Keratinocyte (primary cell): ENCODE results near the gene LDB1.

Experiments
- EZH2 ChIP-seq: IDR thresholded peaks from one replicate; pipeline ENCODE4 v1.6.1; 2012; ENCODE audit warnings: inconsistent platforms, mild to moderate bottlenecking, low read length, moderate library complexity
- TF ChIP-seq, protein P1 (sequence below), 3 experiments: IDR thresholded peaks in 1 of 3; conservative IDR thresholded peaks in 1 of 3; optimal IDR thresholded peaks in 1 of 3; 2 replicates in 2 of 3; 3 replicates in 1 of 3; pipeline versions ENCODE3 to v1.5.1; 2011; ENCODE audit warnings: low read length in 3 of 3, mild to moderate bottlenecking in 3 of 3, moderate library complexity in 2 of 3, control low read depth in 1 of 3, inconsistent platforms in 1 of 3; ENCODE audit not compliant: insufficient read depth in 2 of 3; ENCODE audit errors: extremely low read depth in 1 of 3

DNA sequence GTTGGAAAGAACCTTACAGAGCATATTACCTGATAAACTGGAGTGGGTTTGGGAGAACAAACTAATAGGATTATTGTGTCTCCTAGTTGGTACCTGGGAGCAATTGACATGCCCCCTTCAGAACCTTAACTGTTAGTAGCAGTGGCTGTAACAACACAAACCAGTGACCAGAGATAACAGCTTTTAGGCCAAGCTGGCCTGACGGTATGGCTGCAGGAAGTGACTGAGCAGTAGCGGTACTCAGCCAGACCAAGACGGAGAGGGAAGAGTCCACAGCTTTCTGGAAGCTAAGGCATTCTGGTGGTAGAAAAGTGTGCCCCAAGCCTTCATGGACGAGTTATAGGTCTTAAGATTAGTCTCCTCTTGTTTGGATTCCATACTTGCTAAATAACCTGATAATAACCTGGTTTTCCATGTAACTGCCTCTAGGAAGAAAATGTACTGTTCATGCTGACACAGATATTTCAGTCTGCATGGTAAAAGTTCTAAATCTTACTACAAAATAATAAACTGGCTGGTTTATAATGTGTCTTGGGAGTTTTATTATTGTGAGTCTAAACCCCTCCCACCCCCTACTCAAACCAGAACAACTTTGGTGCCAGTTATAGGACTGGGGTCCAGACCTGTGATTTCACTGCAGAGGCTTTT lies 43.3 kb upstream of the LDB1 start:
- TF ChIP-seq, protein P1, sequence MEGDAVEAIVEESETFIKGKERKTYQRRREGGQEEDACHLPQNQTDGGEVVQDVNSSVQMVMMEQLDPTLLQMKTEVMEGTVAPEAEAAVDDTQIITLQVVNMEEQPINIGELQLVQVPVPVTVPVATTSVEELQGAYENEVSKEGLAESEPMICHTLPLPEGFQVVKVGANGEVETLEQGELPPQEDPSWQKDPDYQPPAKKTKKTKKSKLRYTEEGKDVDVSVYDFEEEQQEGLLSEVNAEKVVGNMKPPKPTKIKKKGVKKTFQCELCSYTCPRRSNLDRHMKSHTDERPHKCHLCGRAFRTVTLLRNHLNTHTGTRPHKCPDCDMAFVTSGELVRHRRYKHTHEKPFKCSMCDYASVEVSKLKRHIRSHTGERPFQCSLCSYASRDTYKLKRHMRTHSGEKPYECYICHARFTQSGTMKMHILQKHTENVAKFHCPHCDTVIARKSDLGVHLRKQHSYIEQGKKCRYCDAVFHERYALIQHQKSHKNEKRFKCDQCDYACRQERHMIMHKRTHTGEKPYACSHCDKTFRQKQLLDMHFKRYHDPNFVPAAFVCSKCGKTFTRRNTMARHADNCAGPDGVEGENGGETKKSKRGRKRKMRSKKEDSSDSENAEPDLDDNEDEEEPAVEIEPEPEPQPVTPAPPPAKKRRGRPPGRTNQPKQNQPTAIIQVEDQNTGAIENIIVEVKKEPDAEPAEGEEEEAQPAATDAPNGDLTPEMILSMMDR (optimal IDR thresholded peaks at IDR 0.05 in 1 of 3, IDR thresholded peaks at IDR 0.05 in 1 of 3, conservative IDR thresholded peaks at IDR 0.05 in 1 of 3; ENCODE audit: extremely low read depth in 1 of 3, insufficient read depth in 2 of 3, low read length in 3 of 3): no peak
- no peak for TF ChIP-seq EZH2
